HepG2 (cell line): ENCODE measurements around the gene TSSK3. TPM values are rescaled to one million over a fixed set of nuclear protein-coding genes. Genes with fewer than 3 reads are reported as not detected.
A peak's percentile ranks its signal among the peaks of the same experiment; 100 is the strongest.

Source experiments
- ATF2 ChIP-seq: sonication (generic); formaldehyde crosslinking; IDR thresholded peaks from 2 replicates; pipeline ENCODE4 v1.4.0; 2020; ENCODE audit warnings: missing genetic modification reagents
- BHLHE40 ChIP-seq: IDR thresholded peaks from 2 replicates; pipeline ENCODE4 v1.6.1; 2011; ENCODE audit warnings: low read length, improper control_type of control experiment
- ESRRA ChIP-seq: sonication (generic); formaldehyde crosslinking; IDR thresholded peaks from 2 replicates; pipeline ENCODE4 v1.5.1; 2020; ENCODE audit warnings: mild to moderate bottlenecking, low read depth, missing genetic modification reagents
- GLMP ChIP-seq: sonication (generic); formaldehyde crosslinking; IDR thresholded peaks from 2 replicates; pipeline ENCODE4 v1.9.0; 2021; ENCODE audit warnings: missing genetic modification reagents, mild to moderate bottlenecking, borderline replicate concordance
- HIVEP1 ChIP-seq: sonication (generic); formaldehyde crosslinking; IDR thresholded peaks from 2 replicates; pipeline ENCODE4 v1.4.0; 2020; ENCODE audit warnings: mild to moderate bottlenecking, missing genetic modification reagents
- HOXA9 ChIP-seq: sonication (generic); formaldehyde crosslinking; IDR thresholded peaks from 2 replicates; pipeline ENCODE4 v1.8.1; 2022; ENCODE audit warnings: missing genetic modification reagents, mild to moderate bottlenecking, moderate library complexity, borderline replicate concordance
- HOXD1 ChIP-seq: sonication (generic); formaldehyde crosslinking; IDR thresholded peaks from 2 replicates; pipeline ENCODE4 v1.5.0; 2020; ENCODE audit warnings: missing genetic modification reagents
- IRX3 ChIP-seq: sonication (generic); formaldehyde crosslinking; IDR thresholded peaks from 2 replicates; pipeline ENCODE4 v1.8.1; 2023; ENCODE audit warnings: mild to moderate bottlenecking, low read depth, missing genetic modification reagents, borderline replicate concordance
- JUNB ChIP-seq: sonication (generic); formaldehyde crosslinking; IDR thresholded peaks from 2 replicates; pipeline ENCODE4 v1.8.0; 2022; ENCODE audit warnings: missing genetic modification reagents, mild to moderate bottlenecking, borderline replicate concordance
- KLF16 ChIP-seq, 2 experiments: sonication (generic) in 1 of 2; formaldehyde crosslinking in 1 of 2; IDR thresholded peaks; 2 replicates each; pipeline versions ENCODE4 v1.6.1 to v1.8.0; 2016 to 2023; ENCODE audit warnings: missing genetic modification reagents in 2 of 2, missing compliant biosample characterization in 1 of 2
- KMT2A ChIP-seq: sonication (generic); formaldehyde crosslinking; IDR thresholded peaks from 2 replicates; pipeline ENCODE4 v1.4.0; 2020; ENCODE audit warnings: missing genetic modification reagents
- LCORL ChIP-seq, 2 experiments: fragments of 450-650 bp in 1 of 2; sonication (generic) in 1 of 2; formaldehyde crosslinking in 1 of 2; IDR thresholded peaks; 2 replicates each; pipeline versions ENCODE4 v1.5.0 to v1.6.1; 2017 to 2020; ENCODE audit warnings: antibody characterized with exemption in 1 of 2, missing genetic modification reagents in 1 of 2
- LRRFIP1 ChIP-seq: sonication (generic); formaldehyde crosslinking; conservative IDR thresholded peaks from 2 replicates; pipeline ENCODE4 v1.4.0; 2020; ENCODE audit warnings: missing genetic modification reagents
- MYPOP ChIP-seq: sonication (generic); formaldehyde crosslinking; IDR thresholded peaks from 2 replicates; pipeline ENCODE4 v1.8.1; 2023; ENCODE audit warnings: mild to moderate bottlenecking, moderate library complexity, missing genetic modification reagents
- NFIC ChIP-seq: IDR thresholded peaks from 2 replicates; pipeline ENCODE4 v1.6.1; 2012; ENCODE audit warnings: mild to moderate bottlenecking, low read length, inconsistent platforms
- POGZ ChIP-seq: sonication (generic); formaldehyde crosslinking; IDR thresholded peaks from 2 replicates; pipeline ENCODE4 v1.4.0; 2020; ENCODE audit warnings: mild to moderate bottlenecking, missing genetic modification reagents
- TSC22D2 ChIP-seq: sonication (generic); formaldehyde crosslinking; IDR thresholded peaks from 2 replicates; pipeline ENCODE4 v1.5.1; 2020; ENCODE audit warnings: missing genetic modification reagents, mild to moderate bottlenecking, borderline replicate concordance
- ZBTB3 ChIP-seq: sonication (generic); formaldehyde crosslinking; IDR thresholded peaks from 2 replicates; pipeline ENCODE4 v1.4.0; 2020; ENCODE audit warnings: low read depth, mild to moderate bottlenecking, moderate library complexity, missing genetic modification reagents, borderline replicate concordance
- ZNF556 ChIP-seq: sonication (generic); formaldehyde crosslinking; IDR thresholded peaks from 2 replicates; pipeline ENCODE4 v1.4.0; 2020; ENCODE audit warnings: mild to moderate bottlenecking, missing genetic modification reagents, borderline replicate concordance
- ZNF576 ChIP-seq: sonication (generic); formaldehyde crosslinking; IDR thresholded peaks from 2 replicates; pipeline ENCODE4 v1.4.0; 2020; ENCODE audit warnings: mild to moderate bottlenecking, missing genetic modification reagents
- ZSCAN22 ChIP-seq: sonication (generic); formaldehyde crosslinking; IDR thresholded peaks from 2 replicates; pipeline ENCODE4 v1.4.0; 2020; ENCODE audit warnings: mild to moderate bottlenecking, missing genetic modification reagents
- polyA plus RNA-seq, 8 experiments: library from polyadenylated mRNA; depleted of rRNA in 3 of 8; stranded (reverse) in 7 of 8; unstranded in 1 of 8; fragments of >200 nt; fragmentation: Illumina TruSeq in 4 of 8; extraction: Trizol in 4 of 8; gene quantifications; 2 replicates each; pipeline versions ENCODE4 v1.2.1 to v1.2.3, GENCODE V29; 2011 to 2016; ENCODE audit warnings: low read depth in 4 of 8, missing spikeins in 1 of 8, mixed read lengths in 1 of 8; ENCODE audit not compliant: insufficient read depth in 1 of 8
- total RNA-seq, 5 experiments: library from RNA; depleted of rRNA; stranded (reverse); fragments of >200 nt; fragmentation: Illumina TruSeq; extraction: Trizol; gene quantifications; 2 replicates each; pipeline ENCODE4 v1.2.3, GENCODE V29; 2016; ENCODE audit warnings: low read depth in 1 of 5
- TF ChIP-seq, protein P1 (sequence below): sonication (generic); formaldehyde crosslinking; IDR thresholded peaks from 2 replicates; pipeline ENCODE4 v1.4.0; 2020; ENCODE audit warnings: missing genetic modification reagents; ENCODE audit errors: not compliant biosample characterization

TSSK3 gene
- total and polyA plus RNA-seq, 2 of the 13 experiments (the other 11 are each of a cell fraction or from before 2014, with no cell fraction given) = 1.0 to 1.1 TPM

DNA sequence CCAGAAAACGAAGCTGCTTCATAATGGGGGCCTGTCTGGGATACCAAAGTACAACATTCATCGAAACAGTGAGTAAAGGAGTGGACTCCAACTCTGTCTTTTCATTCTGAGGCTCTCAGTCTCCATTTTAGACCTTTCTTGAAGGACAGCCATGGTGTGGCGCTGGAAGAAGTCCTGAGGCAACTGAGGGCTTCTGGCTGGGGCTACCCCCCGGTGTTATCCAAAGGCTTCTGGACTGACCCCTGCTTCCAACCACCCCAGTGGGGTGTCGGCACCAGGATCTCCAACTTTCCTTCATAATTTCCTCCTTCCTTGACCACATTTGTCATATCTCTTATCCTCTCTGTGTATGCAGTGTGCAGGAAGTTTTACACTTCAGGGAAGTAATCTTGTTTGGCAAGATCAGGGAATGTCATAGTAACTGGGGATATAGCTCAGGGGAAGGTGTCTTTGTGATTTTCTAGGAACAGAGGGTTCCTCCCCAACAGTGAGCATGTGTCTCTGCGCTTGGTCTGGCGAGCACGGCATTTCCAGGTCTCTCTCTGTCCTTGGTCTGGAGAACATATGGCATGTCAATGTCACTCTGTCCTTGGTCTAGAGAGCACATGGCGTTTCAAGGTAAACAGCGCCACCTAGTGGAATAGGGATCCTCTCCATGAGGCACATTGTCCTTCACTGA is 51.3 kb downstream of the TSSK3 start (continued):
- peak; percentile 31; the same call in 1 of the 2 replicates for TF ChIP-seq ATF2 (CRISPR knock-in tag)
- no peak for TF ChIP-seq NFIC
- no peak for TF ChIP-seq HOXD1
- no peak for TF ChIP-seq MYPOP (CRISPR knock-in tag)
- TF ChIP-seq HOXA9 (CRISPR knock-in tag) = no peak
- no peak for TF ChIP-seq POGZ (CRISPR knock-in tag)
- TF ChIP-seq JUNB = no peak
- TF ChIP-seq ZBTB3 (CRISPR knock-in tag) = no peak
- TF ChIP-seq, protein P1, sequence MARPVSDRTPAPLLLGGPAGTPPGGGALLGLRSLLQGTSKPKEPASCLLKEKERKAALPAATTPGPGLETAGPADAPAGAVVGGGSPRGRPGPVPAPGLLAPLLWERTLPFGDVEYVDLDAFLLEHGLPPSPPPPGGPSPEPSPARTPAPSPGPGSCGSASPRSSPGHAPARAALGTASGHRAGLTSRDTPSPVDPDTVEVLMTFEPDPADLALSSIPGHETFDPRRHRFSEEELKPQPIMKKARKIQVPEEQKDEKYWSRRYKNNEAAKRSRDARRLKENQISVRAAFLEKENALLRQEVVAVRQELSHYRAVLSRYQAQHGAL (CRISPR knock-in tag) = no peak
- peak; percentile 100 for TF ChIP-seq ESRRA (CRISPR knock-in tag)
- TF ChIP-seq HIVEP1 (CRISPR knock-in tag) = no peak
- no peak for TF ChIP-seq LRRFIP1 (CRISPR knock-in tag)
- no peak for TF ChIP-seq LCORL (IDR thresholded peaks at IDR 0.05)
- 0 out of 2 replicates have a peak, but pooled peaks have one; percentile 44 for TF ChIP-seq LCORL (CRISPR knock-in tag; IDR thresholded peaks at IDR 0.05)
- TF ChIP-seq ZNF556 (CRISPR knock-in tag) = no peak
- no peak for TF ChIP-seq GLMP (CRISPR knock-in tag)
- no peak for TF ChIP-seq IRX3 (CRISPR knock-in tag)
- TF ChIP-seq ZNF576 = no peak
- TF ChIP-seq ZSCAN22 (CRISPR knock-in tag) = no peak
- 0 out of 2 replicates have a peak, but pooled peaks have one; percentile 34 for TF ChIP-seq TSC22D2
- no peak for TF ChIP-seq KMT2A
- TF ChIP-seq KLF16 (CRISPR knock-in tag; IDR thresholded peaks at IDR 0.05) = 0 out of 4 replicates have a peak, but pooled peaks of 1 of the 2 experiments have one; percentile 30
- TF ChIP-seq BHLHE40 = no peak
